Measurements from ENCODE around the gene LSMEM2.

Gene LSMEM2

DNA sequence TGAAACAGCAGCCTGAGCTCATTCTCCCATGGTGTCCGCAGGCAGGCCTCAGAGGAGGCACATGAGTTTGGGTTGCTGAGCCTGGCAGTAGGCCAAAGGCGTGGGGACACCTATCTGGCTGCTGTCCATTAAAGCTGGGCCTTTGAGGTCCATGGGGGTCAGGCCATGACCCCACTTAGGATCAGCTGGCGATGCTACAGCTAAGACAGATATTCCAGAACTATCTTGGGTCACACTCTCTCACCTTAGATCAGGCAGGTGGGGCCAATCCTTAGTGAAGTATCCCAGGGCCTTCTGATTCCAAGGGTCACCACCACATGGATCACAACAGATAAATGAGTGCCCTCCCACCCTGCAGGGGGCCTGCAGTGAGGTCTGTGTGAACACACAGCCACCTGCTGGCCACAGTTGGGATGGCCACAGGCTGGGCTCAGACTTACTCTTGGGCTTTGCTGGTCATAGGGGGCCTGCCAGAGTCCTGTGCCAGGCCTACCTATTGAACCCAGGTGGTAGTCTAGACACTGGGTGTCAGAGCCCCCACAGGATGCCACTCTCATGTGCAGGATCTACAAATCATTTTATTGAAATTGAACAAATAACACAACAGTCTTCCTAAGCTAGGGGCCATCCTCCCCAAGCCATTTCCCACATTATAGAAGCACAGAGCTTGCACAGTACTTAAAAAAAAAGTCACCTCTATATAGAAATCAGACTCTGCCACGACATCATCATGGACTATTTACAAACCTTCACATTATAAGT lies 45.6 kb downstream of the LSMEM2 start:
- no peak for FAIRE-seq

DNA sequence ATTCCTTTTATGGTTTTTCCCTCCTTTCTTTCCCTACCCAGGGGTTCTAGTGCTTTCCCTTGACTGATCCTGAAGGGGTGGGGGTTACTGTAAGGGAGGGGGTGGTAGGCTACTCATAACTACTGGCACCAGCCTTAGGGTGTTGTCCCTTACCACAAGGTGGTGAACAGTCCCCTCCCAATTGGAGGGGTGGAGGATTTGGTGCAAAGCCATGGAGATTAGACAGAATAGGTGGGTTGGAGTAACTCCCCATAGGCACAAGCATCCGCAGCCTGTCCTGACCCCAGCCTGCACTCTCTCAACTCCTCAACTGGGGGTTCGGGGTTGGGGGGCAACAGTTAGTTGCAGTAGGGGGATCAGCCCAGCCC lies 46.2 kb downstream of the LSMEM2 start:
- no peak for FAIRE-seq

DNA sequence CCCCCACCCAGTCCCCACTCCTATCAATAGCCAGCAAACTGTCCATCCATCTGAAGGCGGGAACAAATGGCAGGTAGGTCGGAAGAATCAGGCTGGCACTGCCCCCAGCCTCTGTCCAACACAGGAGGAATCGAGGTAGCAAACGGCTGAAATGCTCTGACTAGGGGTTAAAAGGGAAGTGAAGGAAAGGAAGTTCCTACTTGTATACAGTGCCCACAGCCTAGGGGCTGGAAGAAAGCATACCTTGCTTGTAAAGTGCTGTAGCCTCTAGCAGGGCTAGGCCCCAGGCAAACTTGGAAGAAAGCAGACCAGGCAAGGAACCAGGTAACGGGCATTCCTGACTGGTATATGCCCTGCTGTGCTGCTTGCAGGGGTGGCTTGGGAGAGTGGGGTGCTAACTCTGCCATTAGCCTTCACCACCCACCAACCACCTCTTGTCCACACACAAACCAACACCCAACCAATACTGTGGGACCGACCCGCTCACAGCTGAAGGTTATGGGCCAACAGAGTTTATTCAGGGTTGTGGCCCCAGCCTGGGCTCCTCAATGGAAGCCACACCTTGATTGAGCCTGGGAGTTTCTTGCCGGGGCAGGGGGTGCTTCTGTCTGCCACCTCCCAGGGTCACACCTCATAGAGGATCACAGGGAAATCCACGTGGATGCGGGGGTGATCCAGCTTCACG lies 46.8 kb downstream of the LSMEM2 start:
- FAIRE-seq, result no peak

DNA sequence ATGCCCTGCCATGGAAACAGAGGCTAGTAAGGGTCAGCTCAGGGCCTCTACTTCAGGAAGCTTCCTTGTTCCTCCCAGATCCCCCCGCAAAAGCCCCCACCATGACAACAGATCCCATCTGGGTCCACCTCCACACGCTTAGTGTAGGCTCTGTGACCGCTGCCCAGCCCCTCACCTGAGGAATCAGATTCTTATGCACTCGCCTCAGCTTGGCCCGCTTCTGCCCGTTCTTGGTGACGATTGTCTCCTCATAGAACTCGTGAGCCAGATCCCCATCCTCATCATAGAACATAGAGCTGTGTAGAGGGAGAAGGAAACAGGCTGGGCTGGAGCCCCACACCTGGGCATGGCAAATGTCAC lies 47.3 kb downstream of the LSMEM2 start:
- no peak for FAIRE-seq

DNA sequence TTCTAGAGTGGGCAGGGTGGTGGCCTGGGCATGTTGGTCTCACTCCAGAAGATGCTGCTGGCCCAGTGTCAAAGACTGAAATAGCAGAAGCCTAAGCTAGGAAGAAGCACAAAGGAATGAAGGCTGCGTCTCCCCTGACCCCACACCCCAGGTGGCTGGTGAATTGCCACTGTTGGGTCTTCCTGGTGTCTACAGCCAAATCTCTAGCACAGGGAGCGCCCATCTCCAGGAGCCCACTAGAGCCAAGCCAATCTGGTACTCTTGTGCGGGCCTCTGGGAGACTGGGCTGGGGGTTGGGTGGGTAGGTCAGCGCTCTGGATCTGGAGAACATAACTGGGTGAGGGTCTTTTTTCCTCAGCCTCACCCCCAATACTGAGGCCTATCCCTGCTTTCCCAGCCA lies 48.2 kb downstream of the LSMEM2 start:
- FAIRE-seq, result no peak

DNA sequence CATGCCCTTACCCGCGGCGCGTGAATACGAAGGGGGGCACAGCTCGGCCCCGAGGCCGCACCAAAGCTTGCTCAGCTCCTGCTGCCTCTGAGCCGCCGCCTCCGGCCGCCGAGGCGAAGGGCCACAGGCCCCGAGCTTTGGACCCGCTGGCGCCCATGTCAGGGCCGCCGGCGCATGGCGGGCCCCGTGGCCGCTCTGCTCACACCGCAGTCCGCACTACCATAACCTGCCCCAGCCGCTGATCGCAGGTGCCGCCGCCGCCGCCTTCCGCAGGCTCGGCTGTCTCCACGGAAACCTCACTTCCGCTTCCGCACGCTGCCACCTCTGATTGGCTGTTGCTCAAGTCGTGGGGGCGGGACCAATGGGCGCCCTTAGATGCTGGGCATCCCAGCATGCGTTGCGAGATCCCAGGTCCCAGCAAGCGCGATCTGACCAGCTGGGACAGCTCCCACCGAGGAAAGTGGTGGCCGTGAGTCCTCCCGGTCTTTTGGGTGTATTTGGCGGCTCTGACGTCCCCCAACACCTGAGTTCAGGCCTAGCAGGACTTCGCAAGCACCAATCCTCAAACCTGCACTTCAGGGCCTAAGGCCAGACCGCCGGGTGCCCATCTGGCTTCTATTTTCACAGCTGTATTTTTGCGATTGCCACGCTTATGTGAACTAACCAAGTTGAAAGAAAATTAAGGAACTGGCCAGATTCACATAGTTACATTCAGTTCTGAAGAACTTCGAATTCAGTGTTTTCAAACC lies 49.2 kb downstream of the LSMEM2 start, which contains the start of gene TUSC2:
Gene TUSC2, minus strand, starts transcription at position 281 of the 749 bp plus-strand sequence. Its CDS starts 124 bp downstream, at position 157.
- FAIRE-seq, result peak; percentile 93

DNA sequence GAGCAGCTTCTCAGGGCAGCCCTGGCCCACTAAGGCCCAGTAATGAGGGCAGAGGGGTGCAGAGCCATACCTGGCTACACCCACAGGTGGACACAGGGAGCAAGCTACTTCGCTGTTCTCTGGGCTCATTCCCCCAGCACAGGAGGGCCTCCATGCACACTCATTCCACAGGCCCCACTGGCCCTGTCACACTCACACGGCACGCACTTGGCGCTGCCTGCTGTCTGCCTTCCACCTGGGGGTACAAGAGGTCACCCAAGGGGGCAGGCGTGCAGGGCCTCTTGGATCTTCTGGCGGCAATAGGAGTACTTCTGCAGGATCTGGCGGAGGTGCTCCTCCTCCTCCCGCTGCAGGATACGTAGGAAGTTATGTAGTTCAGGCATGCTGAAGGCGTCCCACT lies 51.4 kb downstream of the LSMEM2 start:
- no peak for FAIRE-seq

DNA sequence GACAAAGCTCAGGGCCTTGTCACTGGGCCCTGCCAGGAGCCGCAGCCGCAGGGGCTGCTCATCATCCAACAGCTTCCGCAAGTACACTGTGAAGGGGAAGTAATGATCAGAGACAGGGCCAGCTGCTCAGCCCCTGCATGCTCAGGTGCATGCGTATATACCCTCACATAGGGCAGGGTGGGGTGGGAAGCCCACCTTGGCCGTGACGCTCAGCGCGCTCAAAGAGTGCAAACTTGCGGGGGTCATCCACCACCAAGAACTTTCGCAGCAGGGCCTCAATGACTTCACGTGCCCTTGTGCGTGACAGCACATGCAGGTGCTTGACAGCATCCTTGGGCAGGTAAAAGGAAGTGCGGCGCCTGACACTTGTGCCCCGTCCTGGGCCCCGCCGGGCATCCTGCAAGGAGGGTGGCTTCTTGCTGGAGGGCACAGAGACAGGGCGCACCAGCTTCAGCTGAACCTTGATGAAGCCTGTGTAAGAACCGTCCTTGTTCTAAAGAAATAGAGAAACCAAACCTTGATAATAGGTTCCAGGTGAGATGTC lies 52.5 kb downstream of the LSMEM2 start:
- FAIRE-seq, result no peak

DNA sequence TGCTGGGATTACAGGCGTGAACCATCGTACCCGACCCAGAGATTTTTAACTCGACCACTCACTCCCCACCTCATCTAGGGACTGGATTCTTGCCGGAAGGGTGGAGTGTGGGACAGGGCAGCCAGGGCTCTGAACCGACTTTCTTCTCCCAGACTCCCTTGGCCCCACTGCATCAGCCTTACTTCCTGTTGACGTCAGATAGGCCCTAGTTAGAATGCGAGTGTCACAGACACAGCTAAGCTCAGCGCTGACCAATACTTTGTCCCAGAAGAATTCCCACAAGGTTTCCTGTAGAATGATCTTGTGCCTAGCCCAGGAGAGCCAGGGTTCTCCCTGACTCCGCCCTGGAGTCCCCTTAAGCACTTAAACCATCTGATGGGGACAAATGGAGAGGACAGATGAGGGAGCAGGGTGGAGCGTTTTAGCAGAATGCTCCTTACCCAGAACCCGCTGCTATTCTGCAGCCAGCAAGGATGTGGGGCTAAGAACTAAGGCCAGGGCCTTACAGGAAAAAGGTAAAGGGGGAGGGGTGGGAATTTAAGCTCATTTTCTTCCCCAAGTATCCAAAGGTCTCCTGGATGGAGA lies 54.9 kb downstream of the LSMEM2 start:
- FAIRE-seq, result no peak

DNA sequence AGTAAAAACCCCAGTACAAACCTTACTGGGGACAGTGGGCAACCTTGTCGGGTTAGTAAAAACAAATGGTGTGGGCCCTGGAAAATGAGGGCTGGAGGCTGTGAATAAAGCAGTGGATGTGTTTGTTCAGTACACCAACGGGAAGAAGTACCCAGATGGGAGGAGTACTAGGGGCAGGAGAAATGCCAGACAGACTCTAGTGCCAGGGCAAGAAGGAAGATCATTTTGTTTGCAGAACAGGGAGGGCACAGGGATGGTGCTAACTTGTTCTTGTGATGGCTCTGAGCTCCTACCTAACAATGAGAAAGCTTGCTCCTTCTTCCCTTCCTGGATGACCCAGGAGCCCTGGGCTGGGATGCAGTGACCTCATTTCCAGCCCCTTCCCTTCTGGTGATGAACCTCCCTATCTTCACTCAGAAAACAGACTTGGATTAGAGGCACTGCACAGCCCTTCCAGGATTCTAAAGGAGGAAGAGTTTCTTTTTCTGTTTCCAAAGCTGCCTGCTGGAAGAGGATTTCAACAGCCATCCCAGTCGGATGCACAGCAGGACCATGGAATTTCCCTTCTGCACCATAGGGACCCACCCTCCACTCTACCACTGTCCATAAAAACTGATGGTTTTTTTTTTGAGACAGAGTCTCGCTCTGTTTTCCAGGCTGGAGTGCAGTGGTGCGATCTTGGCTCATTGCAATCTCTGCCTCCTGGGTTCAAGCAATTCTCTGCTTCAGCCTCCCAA lies 55.6 kb downstream of the LSMEM2 start:
- no peak for FAIRE-seq

DNA sequence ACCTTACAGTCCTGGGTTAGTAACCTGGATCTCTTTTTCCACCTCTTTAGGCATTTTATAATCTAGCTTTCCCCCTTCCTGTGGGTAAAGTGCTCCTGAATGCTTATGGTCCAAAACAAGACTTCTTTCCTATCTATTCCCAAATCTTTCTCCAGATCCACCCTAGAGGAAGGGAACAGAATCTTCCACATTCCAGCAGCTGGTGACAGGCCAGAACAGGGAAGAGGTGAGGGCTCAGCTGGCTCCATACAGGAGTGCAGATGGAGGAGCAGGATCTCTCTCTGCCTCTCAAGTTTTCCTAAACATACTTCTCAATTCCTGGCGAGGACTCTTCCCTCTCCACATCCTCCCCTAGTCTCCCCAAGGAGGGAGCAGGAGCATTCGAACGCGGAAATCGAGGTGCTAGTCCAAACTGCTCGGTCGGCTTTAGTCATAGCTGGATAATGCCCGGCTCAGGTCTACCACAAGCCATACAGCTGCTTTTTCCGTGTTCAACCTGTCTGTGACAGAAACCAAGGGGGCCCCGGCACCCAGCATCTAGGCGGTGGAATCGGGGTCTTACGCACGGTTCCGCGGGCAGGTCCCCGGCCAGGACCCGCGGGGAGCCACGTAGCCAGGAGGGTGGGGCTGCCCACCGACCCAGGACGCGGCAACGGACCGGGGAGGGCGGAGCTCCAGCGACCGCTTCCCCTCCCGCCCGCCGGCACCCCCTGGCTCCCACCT lies 57.7 kb downstream of the LSMEM2 start:
- FAIRE-seq, result no peak

DNA sequence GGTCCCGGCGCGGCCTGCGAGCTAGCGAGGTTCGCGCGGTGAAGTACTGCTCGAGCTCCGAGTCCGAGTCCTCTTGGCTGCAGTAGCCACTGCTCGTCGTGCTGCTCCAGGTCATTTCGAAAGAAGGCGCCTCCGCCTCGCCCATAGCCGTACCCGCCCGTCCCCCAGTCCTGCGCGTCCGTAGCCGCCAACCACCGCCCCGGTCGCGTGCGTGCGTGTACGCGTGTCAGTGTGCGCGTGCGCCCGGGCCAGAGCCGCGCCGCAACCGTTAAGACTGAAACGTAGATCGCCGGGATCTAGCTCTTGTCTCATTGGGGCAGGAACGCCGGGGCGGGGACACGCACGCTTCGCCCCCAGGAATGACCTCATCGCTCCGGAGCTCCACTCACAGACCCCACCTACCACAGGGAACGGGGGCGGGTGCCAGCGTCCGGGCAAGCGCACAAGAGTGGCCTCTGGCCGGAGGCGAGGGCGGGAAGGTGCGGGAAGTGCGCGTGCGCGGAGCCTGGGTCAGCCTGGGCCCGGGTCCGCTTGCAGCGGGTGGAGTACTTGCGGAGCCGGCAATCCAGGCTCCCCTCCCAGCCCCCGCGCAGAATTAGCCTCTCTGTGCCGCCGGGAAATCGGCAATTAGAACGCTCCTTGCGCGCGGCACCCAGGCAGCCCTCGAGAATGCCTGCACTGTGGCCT lies 58.4 kb downstream of the LSMEM2 start:
- peak; percentile 97 for FAIRE-seq
